Measurements from ENCODE around the gene RBCK1.

RBCK1 gene

GRCh38 chr20:400128-400453 lies 8.0 kb upstream of the RBCK1 start:
- Mint-ChIP-seq H3K27me3 (ENCODE audit: low read depth) (no peaks in the 10 kb centered on the region), H3K9me3 (peaks cover 10% of the 10 kb centered on the region), H3K36me3 (ENCODE audit: low read depth) (peaks cover 20% of the 10 kb centered on the region), H3K4me3 (no peak overlapping the region), H3K4me1 (ENCODE audit: low read depth) (peaks cover 25% of the 10 kb centered on the region), H3K27ac (no peak overlapping the region)
- no peak for DNase-seq (ENCODE audit: low spot score)

GRCh38 chr20:400454-401275 lies 7.4 kb upstream of the RBCK1 start:
- no peaks in the 10 kb centered on the region for H3K27me3 Mint-ChIP-seq (ENCODE audit: low read depth)
- H3K27ac Mint-ChIP-seq = no peak overlapping the region
- DNase-seq (ENCODE audit: low spot score) = no peak
- H3K4me1 Mint-ChIP-seq (ENCODE audit: low read depth) = peaks cover 28% of the 10 kb centered on the region
- no peak overlapping the region for H3K4me3 Mint-ChIP-seq
- H3K9me3 Mint-ChIP-seq = peaks cover 10% of the 10 kb centered on the region
- peaks cover 16% of the 10 kb centered on the region for H3K36me3 Mint-ChIP-seq (ENCODE audit: low read depth)

DNA sequence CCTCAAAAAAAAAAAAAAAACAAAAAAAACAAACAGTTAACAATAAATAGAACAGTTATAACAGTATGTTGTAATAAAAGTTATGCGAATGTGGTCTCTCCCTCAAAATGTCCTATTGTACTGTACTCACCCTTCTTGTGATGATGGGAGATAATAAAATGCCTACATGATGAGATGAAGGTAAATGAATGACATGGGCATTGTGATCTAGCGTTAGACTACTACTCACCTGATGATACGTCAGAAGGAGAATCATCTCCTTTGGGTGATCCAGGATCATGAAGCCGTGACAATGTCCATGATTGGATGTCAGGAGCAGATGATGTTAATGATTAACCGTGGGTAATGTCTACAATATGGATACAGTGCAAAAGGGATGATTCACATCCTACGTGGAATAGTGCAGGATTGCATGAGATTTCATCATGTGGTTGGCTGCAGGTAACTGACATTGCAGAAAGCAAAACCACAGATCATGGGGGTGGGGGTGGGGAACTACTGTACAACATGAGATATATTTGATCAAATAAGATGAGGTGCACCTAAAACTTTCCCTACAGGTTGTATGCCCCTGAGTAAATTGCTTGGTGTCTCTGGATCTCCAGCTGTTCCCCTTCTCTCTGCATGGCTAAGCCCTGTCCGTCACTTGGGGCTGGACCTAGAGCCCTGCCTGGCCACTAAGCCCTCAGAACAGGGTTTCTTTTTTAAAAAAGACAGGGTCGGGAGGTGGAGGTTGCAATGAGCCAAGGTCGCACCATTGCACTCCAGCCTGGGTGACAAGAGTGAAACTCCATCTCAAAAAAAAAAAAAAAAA lies 6.2 kb upstream of the RBCK1 start:
- peaks cover 15% of the 10 kb centered on the region for H3K36me3 Mint-ChIP-seq (ENCODE audit: low read depth)
- peaks cover 33% of the 10 kb centered on the region for H3K4me1 Mint-ChIP-seq (ENCODE audit: low read depth)
- H3K27ac Mint-ChIP-seq = no peak overlapping the region
- H3K9me3 Mint-ChIP-seq = peaks cover 10% of the 10 kb centered on the region
- H3K4me3 Mint-ChIP-seq = peak overlapping the region; percentile 24
- H3K27me3 Mint-ChIP-seq (ENCODE audit: low read depth) = no peaks in the 10 kb centered on the region
- DNase-seq (ENCODE audit: low spot score) = no peak

DNA sequence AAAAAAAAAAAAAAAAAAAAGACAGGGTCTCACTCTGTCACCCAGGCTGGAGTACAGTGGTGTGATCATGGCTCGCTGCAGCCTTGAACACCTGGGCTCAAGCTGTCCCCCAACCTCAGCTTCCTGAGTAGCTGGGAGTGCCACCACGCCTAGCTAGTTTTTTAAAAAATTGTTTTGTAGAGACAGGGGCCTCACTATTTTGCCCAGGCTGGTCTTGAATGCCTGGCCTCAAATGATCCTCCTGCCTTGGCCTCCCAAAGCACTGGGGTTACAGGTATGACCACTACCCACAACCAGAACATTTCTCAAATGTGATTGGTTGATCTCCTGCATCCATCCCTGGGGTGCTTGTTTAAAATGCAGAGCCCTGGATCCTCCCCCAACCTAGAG lies 5.6 kb upstream of the RBCK1 start:
- no peaks in the 10 kb centered on the region for H3K27me3 Mint-ChIP-seq (ENCODE audit: low read depth)
- peak overlapping the region; percentile 46 for H3K4me3 Mint-ChIP-seq
- no peak for DNase-seq (ENCODE audit: low spot score)
- H3K27ac Mint-ChIP-seq = no peak overlapping the region
- H3K9me3 Mint-ChIP-seq = peaks cover 10% of the 10 kb centered on the region
- peaks cover 14% of the 10 kb centered on the region for H3K36me3 Mint-ChIP-seq (ENCODE audit: low read depth)
- H3K4me1 Mint-ChIP-seq (ENCODE audit: low read depth) = peaks cover 39% of the 10 kb centered on the region

GRCh38 chr20:402898-403581 lies 5.1 kb upstream of the RBCK1 start:
- peak overlapping the region; percentile 46 for H3K4me3 Mint-ChIP-seq
- H3K4me1 Mint-ChIP-seq (ENCODE audit: low read depth) = peaks cover 39% of the 10 kb centered on the region
- no peak for DNase-seq (ENCODE audit: low spot score)
- peaks cover 8% of the 10 kb centered on the region for H3K36me3 Mint-ChIP-seq (ENCODE audit: low read depth)
- peak overlapping the region; percentile 43 for H3K27ac Mint-ChIP-seq
- H3K27me3 Mint-ChIP-seq (ENCODE audit: low read depth) = no peaks in the 10 kb centered on the region
- H3K9me3 Mint-ChIP-seq = peaks cover 10% of the 10 kb centered on the region

DNA sequence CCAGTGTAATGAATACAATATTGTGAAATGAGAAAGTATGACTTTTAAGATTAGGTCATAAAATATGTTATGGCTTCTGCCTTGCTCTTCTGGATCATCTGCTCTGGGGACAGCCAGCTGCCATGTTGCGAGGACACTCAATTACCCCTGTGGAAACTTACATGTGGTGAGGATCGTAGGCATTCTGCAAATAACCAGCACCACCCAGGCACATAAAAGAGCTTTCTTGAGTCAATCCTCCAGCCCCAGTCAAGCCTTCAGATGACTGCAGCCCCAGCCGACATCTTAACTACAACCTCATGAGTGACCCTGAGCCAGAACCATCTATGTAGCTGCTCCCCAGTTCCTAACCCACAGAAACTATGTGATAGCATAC lies 4.5 kb upstream of the RBCK1 start:
- Mint-ChIP-seq H3K4me3 (no peak overlapping the region), H3K27me3 (ENCODE audit: low read depth) (no peaks in the 10 kb centered on the region), H3K36me3 (ENCODE audit: low read depth) (peaks cover 6% of the 10 kb centered on the region), H3K9me3 (peaks cover 10% of the 10 kb centered on the region), H3K4me1 (ENCODE audit: low read depth) (peaks cover 39% of the 10 kb centered on the region), H3K27ac (no peak overlapping the region)
- DNase-seq (ENCODE audit: low spot score) = no peak

- no peak overlapping the region for H3K4me3 Mint-ChIP-seq
- DNase-seq (ENCODE audit: low spot score) = no peak
- no peak overlapping the region for H3K27ac Mint-ChIP-seq
- H3K9me3 Mint-ChIP-seq = peaks cover 10% of the 10 kb centered on the region
- H3K36me3 Mint-ChIP-seq (ENCODE audit: low read depth) = peaks cover 6% of the 10 kb centered on the region
- no peaks in the 10 kb centered on the region for H3K27me3 Mint-ChIP-seq (ENCODE audit: low read depth)
- H3K4me1 Mint-ChIP-seq (ENCODE audit: low read depth) = peaks cover 40% of the 10 kb centered on the region
These were observed 4.0 kb upstream of the RBCK1 start for GRCh38 chr20:404088-404487.

GRCh38 chr20:406200-407132 lies 1.6 kb upstream of the RBCK1 start:
- Mint-ChIP-seq H3K27ac (peak overlapping the region; percentile 92), H3K36me3 (ENCODE audit: low read depth) (peaks cover 28% of the 10 kb centered on the region), H3K27me3 (ENCODE audit: low read depth) (no peaks in the 10 kb centered on the region), H3K4me3 (peak overlapping the region; percentile 88), H3K4me1 (ENCODE audit: low read depth) (peaks cover 48% of the 10 kb centered on the region), H3K9me3 (peaks cover 10% of the 10 kb centered on the region)
- DNase-seq (ENCODE audit: low spot score) = no peak

DNA sequence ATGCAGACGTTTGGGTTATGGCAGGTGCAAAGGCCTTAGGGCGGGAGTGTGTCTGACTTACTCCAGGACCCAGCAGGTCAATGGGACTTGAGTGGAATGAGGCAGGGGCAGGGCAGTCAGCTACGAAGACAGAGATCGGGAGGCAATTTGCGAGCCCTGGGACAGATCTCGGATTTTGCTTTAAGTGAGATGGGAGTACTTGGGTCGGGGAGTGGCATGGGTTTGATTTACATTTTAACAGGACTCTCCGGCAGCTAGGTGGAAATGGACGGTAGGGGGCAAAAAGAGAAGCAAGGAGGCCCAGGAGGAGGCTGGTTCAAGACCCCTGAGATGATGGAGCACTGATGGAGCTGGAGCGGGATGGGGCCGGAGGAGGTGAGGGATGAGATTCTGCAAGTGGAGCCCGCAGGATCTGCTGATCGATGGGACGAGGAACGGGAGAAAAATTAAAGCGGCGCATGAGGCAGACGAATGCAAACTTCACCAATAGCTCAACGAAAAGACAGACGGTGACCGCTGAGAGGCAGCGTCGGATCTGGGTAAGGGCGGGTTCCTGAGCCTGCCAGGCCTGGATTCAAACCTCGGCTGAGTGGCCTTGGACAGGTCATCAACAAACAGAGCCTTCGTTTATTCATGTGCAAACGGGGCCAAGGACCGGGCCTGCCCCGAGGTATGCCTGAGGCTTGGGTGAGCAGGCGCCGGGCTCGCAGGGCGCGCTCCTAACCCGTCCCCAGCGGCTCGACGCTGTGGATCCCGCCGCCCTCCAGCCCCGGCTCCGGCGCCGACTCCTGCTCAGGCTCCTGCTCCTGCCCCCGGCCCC lies 756 bp upstream of the RBCK1 start:
- H3K27ac Mint-ChIP-seq = peak overlapping the region; percentile 92
- H3K27me3 Mint-ChIP-seq (ENCODE audit: low read depth) = no peaks in the 10 kb centered on the region
- H3K36me3 Mint-ChIP-seq (ENCODE audit: low read depth) = peaks cover 36% of the 10 kb centered on the region
- peaks cover 15% of the 10 kb centered on the region for H3K9me3 Mint-ChIP-seq
- DNase-seq (ENCODE audit: low spot score) = peak; percentile 70
- H3K4me1 Mint-ChIP-seq (ENCODE audit: low read depth) = peaks cover 43% of the 10 kb centered on the region
- H3K4me3 Mint-ChIP-seq = peak overlapping the region; percentile 88

- DNase-seq (ENCODE audit: low spot score) = peak; percentile 21
- Mint-ChIP-seq H3K4me1 (ENCODE audit: low read depth) (peaks cover 46% of the 10 kb centered on the region), H3K27me3 (ENCODE audit: low read depth) (no peaks in the 10 kb centered on the region), H3K9me3 (peaks cover 5% of the 10 kb centered on the region), H3K27ac (peak overlapping the region; percentile 86), H3K36me3 (ENCODE audit: low read depth) (peaks cover 47% of the 10 kb centered on the region), H3K4me3 (peak overlapping the region; percentile 93)
These were observed 971 bp downstream of the RBCK1 start for GRCh38 chr20:408843-409696.

- peaks cover 49% of the 10 kb centered on the region for H3K4me1 Mint-ChIP-seq (ENCODE audit: low read depth)
- peak overlapping the region; percentile 86 for H3K27ac Mint-ChIP-seq
- peak overlapping the region; percentile 93 for H3K4me3 Mint-ChIP-seq
These were observed 1.8 kb downstream of the RBCK1 start for GRCh38 chr20:409697-410559.

More at GRCh38 chr20:409697-410559, 1.8 kb downstream of the RBCK1 start:
- no peak for DNase-seq (ENCODE audit: low spot score)
- Mint-ChIP-seq H3K27me3 (ENCODE audit: low read depth) (no peaks in the 10 kb centered on the region), H3K36me3 (ENCODE audit: low read depth) (peaks cover 47% of the 10 kb centered on the region), H3K9me3 (peaks cover 5% of the 10 kb centered on the region)

Data from T-helper 2 cell treated with Interferon-gamma antibody and Interleukin-4, amounts not matched to agents 5 μg/mL and 100 μg/mL, for 36 hours (primary cell).